NK-92 treated with Interleukin-12 subunit alpha and Interleukin-12 subunit beta, amount 100 ng/mL, for 24 hours (cell line): Measurements from ENCODE around the gene MAGIX.

Source experiments
- DNase-seq: peaks from one replicate; lab custom pipeline; 2025; lab: John Stamatoyannopoulos, UW

Gene MAGIX

DNA sequence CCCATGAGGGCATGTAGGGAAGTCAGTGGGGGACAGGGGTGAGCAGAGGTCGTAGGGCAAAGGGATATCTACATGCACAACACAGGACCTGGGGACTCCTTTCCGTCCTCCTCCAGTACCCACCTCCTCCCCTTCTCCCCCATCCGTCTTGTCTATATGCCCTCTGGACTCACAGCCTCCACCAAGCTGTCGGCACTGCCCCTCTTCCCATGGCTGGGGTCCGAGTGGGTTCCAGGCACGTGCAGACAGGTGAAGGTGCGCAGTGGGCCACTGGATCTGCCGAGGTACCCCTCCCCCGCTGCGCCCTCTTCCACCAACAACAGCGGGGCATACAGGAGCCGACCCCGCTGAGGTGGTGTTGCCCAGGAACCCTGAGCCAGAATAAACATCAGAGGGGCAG, 42.9 kb downstream of the MAGIX start:
- DNase-seq: no peak

DNA sequence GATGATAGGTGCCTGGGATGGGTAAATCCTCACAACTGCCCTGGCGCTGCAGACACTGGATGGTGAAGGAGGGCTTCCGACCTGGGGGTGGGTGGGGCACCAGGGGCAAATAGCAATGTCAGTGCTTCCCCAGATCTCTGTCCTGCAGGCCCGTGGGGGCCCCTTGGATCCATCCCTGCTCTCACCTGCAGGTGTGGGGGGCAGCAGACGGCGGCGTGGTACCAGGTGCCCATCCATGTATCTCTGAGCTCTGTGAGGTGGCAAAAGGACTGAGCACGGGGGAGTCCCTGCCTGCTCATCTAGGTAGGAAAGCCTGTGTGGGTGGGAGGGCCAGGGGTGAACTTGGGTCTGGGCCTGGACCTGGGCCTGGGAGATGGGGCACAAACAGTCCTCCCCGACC, 44.0 kb downstream of the MAGIX start:
- no peak for DNase-seq

GRCh38 chrX:49208399-49208798, 45.8 kb downstream of the MAGIX start:
- no peak for DNase-seq

DNA sequence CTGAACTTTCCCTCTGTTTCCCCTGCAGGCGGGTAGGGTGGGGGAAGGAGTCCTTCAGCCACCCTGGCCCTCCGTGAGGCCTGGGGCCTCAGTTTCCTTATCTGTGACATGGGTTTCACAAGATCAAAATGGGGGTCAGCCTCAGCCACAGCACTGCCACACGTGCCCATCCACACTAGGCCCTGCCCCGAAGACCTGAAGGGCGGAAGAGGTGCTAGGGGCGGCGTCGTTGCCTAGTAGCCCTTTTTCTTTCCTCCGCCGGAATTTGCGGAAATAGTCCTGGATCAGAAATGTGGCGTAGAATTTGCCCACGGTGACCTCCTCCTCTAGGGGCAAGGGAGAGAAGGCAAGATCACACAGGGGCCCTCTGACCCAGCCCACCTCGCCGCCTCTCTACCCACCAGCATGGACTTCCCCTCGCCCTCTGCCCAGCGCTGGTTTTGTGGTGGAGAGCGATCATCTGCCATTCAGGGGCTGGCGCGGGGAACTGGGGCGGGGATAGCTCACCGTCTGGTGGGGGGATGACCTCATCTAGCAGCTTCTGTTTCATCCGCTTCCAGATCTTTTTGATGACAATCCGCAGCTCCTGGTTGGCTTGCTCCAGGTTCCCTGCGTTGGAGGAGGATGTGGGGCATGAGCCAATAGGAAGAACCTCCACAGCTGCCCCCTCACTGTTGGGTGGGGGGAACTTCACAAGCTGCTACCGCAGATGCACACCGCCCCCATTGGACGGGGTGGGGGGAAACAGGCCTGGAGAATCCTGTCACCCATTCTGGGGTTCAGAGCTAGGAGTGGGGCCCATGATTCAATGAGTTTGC, 47.1 kb downstream of the MAGIX start:
- DNase-seq: no peak

GRCh38 chrX:49210406-49210805, 47.8 kb downstream of the MAGIX start:
- DNase-seq: no peak

GRCh38 chrX:49211074-49211473, 48.5 kb downstream of the MAGIX start:
- DNase-seq: no peak

- DNase-seq: no peak
These were observed 49.7 kb downstream of the MAGIX start for GRCh38 chrX:49212209-49212608.

- DNase-seq: no peak
These were observed 50.3 kb downstream of the MAGIX start for GRCh38 chrX:49212861-49213260.

GRCh38 chrX:49214416-49214815, 51.9 kb downstream of the MAGIX start:
- DNase-seq: no peak

GRCh38 chrX:49214996-49215526, 52.5 kb downstream of the MAGIX start:
- DNase-seq: no peak
